GM11168 (cell line): ENCODE data around the gene PIP5K1C.

Experiments
- in situ Hi-C: fragments of 300-500 bp; cut with MboI; formaldehyde crosslinking; loops from one replicate; pipeline ENCODE4 v1.12.0; 2022; ENCODE audit warnings: low sequenced_read_pairs; ENCODE audit not compliant: unreplicated experiment

The PIP5K1C gene

GRCh38 chr19:3700242-3701032 is at the start of gene PIP5K1C:
Gene PIP5K1C (minus strand): TSS chr19:3700468. CDS start chr19:3700390, 78 bp downstream.
- in situ Hi-C loops: loop anchor here (5.0 kb wide), 1 partner anchor 38 kb away; no protein-coding TSS in a partner anchor

GRCh38 chr19:3748965-3749364 is 48.7 kb upstream of the PIP5K1C start:
- in situ Hi-C loops: no loop called here

GRCh38 chr19:3746371-3747056 is 46.2 kb upstream of the PIP5K1C start:
- in situ Hi-C loops: no loop called here

GRCh38 chr19:3745363-3746045 is 45.2 kb upstream of the PIP5K1C start:
- in situ Hi-C loops: no loop called here

GRCh38 chr19:3743486-3743885 is 43.2 kb upstream of the PIP5K1C start:
- in situ Hi-C loops: no loop called here

- in situ Hi-C loops: no loop called here
Measured at GRCh38 chr19:3740431-3740830, 40.2 kb upstream of the PIP5K1C start.

GRCh38 chr19:3738477-3739220 is 38.4 kb upstream of the PIP5K1C start:
- in situ Hi-C loops: no loop called here

GRCh38 chr19:3737487-3738205 is 37.4 kb upstream of the PIP5K1C start:
- in situ Hi-C loops: no loop called here

- in situ Hi-C loops: no loop called here
Measured at GRCh38 chr19:3736106-3736724, 35.9 kb upstream of the PIP5K1C start.

- in situ Hi-C loops: no loop called here
Measured at GRCh38 chr19:3734310-3734600, 34.0 kb upstream of the PIP5K1C start.

GRCh38 chr19:3733549-3734309 is 33.5 kb upstream of the PIP5K1C start:
- in situ Hi-C loops: no loop called here

GRCh38 chr19:3732108-3732507 is 31.8 kb upstream of the PIP5K1C start:
- in situ Hi-C loops: no loop called here

GRCh38 chr19:3730457-3730958 is 30.2 kb upstream of the PIP5K1C start:
- in situ Hi-C loops: no loop called here

GRCh38 chr19:3725640-3726310 is 25.5 kb upstream of the PIP5K1C start:
- in situ Hi-C loops: no loop called here

GRCh38 chr19:3725121-3725520 is 24.9 kb upstream of the PIP5K1C start:
- in situ Hi-C loops: no loop called here

- in situ Hi-C loops: no loop called here
Measured at GRCh38 chr19:3723883-3724282, 23.6 kb upstream of the PIP5K1C start.

GRCh38 chr19:3723110-3723488 is 22.8 kb upstream of the PIP5K1C start:
- in situ Hi-C loops: no loop called here

- in situ Hi-C loops: no loop called here
Measured at GRCh38 chr19:3722443-3723109, 22.3 kb upstream of the PIP5K1C start.
